AG10803 (cell line): ENCODE measurements around the gene RAG1.
A peak's percentile ranks its signal among the peaks of the same experiment; 100 is the strongest.

Source experiments
- DNase-seq: peaks from one replicate; pipeline ENCODE4 v3.0.0; 2010; ENCODE audit warnings: low read depth
- H3K4me3 ChIP-seq: 2 replicates; pipeline ENCODE4 v1.5.1; 2011; ENCODE audit warnings: mild to moderate bottlenecking, low read length, control low read depth
- CTCF ChIP-seq: conservative IDR thresholded peaks from 2 replicates; pipeline ENCODE4 v1.5.1; 2011; ENCODE audit warnings: mild to moderate bottlenecking, low read length, control low read depth, inconsistent platforms

The RAG1 gene

GRCh38 chr11:36617543-36618362, 49.9 kb downstream of the RAG1 start:
- DNase-seq: no peak
- no peak overlapping the region for H3K4me3 ChIP-seq
- TF ChIP-seq CTCF: no peak

DNA sequence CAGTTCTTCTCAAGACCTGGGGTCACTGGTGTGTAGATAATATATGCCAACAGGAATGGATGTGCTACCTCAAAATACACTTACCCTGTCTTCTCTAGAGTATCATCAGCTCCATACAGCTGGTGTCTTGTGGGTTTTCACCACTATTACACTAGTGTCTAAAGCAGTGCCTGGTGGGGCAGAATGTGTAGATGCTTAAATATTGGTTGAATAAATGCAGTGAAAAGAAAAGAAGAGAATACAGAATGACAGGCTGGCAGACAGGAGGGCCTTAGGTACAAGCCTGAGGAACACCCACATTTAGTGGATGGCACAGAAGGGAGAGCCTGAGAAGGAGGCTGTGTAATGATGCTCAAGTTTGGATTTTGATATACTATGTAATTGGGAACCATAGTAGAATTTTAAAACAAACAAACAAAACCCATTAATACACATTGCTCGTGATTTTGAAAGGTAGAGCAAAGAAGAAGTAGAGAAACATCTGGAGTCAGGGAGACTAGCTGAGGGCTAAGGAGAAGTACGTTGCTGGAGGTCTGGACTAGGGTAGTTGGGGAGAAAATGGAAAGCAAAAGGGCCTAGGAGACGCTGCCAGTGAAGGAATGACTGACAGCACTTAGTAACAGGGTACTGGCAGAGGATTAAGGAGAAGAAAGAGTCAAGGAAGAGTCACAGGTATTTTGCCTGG, 50.7 kb downstream of the RAG1 start:
- no peak for TF ChIP-seq CTCF
- DNase-seq: no peak
- H3K4me3 ChIP-seq: no peak overlapping the region

- H3K4me3 ChIP-seq: no peak overlapping the region
- TF ChIP-seq CTCF: no peak
- DNase-seq: no peak
Observed at GRCh38 chr11:36619502-36619901, 51.7 kb downstream of the RAG1 start.

DNA sequence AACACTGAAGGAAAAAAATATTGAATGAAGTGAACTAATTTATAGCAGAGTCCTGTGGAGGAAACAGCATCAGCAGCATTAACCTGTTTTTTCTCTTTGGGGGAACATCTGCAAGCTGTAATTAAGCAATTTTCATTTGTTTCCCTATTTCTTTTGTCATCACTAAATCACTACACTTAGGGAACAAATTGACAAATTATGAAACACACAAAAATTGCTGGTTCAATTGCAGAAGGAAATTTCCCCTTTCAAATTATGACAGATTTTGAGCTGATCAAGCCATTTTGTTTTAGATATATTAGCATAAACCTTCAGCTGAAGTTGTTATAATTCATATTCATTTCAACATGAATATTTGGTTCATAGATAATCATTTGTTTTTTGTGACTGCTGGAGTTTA, 52.4 kb downstream of the RAG1 start:
- H3K4me3 ChIP-seq: no peak overlapping the region
- no peak for DNase-seq
- TF ChIP-seq CTCF: no peak

DNA sequence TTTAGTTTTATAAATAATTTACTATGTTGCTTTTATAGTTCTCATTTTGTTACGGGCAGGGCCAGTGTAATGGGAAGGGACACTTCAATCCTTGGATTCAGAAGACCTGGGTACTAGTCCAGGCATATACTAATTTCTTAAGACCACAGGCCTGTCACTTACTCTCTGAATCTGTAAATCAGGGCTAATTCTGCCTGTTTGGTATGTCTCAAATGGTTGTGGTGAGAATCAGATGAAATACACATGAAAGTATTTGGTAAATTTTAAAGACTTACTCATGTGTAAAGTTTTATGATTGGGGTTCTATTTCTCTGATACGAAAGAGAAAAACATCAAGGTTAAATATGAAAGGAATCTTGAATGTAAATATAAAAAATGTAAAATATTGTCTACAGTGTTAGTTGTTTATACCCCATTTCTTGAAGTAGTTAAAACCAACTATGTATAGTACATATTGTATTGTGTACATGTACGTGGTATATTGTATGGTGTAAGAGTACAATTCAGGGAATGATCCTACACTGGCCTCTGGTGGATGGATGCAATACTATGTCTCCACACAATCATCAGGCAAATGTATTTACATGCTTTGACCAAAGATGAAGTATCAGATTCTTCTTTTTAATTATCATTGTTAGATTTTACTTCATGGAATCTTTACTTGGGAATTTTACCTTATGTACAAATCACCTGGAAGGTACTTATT, 54.8 kb downstream of the RAG1 start:
- peak; percentile 59 for TF ChIP-seq CTCF
- no peak overlapping the region for H3K4me3 ChIP-seq
- DNase-seq: peak; percentile 27

DNA sequence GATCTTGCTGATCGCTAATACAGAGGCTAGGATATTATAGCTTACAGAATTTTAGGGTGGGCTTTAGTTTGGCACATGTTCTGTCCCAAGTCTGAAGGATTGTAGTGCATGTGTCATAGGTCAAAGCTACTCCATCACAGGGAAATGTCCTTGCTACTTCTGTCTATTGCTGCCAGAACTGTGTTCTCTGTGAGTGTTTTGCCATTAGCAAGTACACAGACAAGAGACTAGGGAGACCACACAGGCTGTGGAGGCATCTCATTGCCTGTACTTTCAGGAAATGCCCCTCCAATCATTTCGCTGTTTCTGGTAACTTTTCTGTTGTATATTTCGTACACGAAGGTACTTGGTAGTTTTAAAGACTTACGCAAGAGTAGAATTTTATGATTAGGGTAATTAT, 55.7 kb downstream of the RAG1 start:
- TF ChIP-seq CTCF: no peak

More for the DNA sequence above, 55.7 kb downstream of the RAG1 start:
- H3K4me3 ChIP-seq: no peak overlapping the region
- DNase-seq: no peak
